Measurements from ENCODE around the gene PPP1R36. TPM values are rescaled to one million over a fixed set of nuclear protein-coding genes. Genes with fewer than 3 reads are reported as not detected.
"Not testable (repeated sequence)": the region's sequence is repeated elsewhere in the genome, so short reads cannot be mapped to it uniquely, and the experiment has no call there.

PPP1R36 gene
- total RNA-seq, 2 donors from 2014 or later = not detected

DNA sequence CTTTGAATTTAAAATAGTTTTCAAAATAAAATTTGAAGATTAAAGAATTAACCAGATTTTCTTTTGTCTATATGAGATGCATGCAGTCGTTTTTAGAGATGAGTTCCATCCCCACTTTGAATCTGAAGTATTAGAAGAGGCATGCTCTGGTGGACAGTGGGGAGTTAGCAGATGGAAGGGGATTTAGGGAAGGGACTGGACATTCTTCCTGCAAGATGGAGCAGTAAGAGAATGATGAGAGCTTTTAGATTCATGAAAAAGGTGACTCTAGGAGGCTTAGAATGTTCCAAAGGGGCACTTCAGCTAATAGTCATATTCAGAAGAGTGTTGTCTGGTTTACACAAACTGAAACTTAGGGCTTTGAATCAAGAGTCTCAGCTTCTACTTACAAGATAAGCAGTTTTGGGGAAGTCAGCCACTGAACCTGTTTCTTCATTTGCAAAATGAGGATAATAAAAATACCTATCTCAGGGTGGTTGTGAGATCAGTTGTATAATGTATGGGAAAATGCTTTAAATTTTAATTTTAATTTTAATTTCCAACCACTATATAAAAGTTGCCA, 41.5 kb upstream of the PPP1R36 start:
- Mint-ChIP-seq H3K36me3 (ENCODE audit: low read depth) (peaks cover 6% of the 10 kb centered on the region), H3K27me3 (no peaks in the 10 kb centered on the region), H3K27ac (peak overlapping the region; percentile 99), H3K4me1 (peaks cover 68% of the 10 kb centered on the region), H3K4me3 (peak overlapping the region; percentile 85)
- H3K9me3 ChIP-seq (ENCODE audit: control insufficient read depth, low read length, poor library complexity, severe bottlenecking) = no peaks in the 10 kb centered on the region
- no peak for ATAC-seq
- DNase-seq = no peak

DNA sequence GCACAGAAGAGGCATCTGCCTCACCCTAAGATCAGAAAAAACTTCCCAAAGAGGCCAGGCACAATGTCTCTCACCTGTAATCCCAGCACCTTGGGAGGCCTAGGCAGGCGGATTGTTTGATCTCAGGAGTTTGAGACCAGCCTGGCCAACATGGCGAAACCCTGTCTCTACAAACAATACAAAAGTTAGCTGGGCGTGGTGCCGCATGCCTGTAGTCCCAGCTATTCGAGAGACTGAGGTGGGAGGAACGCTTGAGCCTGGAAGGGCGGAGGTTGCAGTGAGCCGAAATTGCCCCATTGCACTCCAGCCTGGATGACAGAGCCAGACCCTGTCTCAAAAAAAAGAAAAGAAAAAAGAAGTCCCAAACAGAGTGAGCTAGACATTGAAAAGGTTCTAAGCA, 40.7 kb upstream of the PPP1R36 start:
- Mint-ChIP-seq H3K4me1 (peaks cover 70% of the 10 kb centered on the region), H3K36me3 (ENCODE audit: low read depth) (peaks cover 6% of the 10 kb centered on the region), H3K4me3 (peak overlapping the region; percentile 85), H3K27ac (peak overlapping the region; percentile 99), H3K27me3 (no peaks in the 10 kb centered on the region)
- H3K9me3 ChIP-seq (ENCODE audit: control insufficient read depth, low read length, poor library complexity, severe bottlenecking) = no peaks in the 10 kb centered on the region
- DNase-seq (no peak), ATAC-seq (no peak)

GRCh38 chr14:64510825-64511671, 38.7 kb upstream of the PPP1R36 start:
- ATAC-seq (peak; percentile 68), DNase-seq (peak; percentile 44 to 58 (median 49))
- peak overlapping the region; percentile 99 for H3K27ac Mint-ChIP-seq
- peaks cover 63% of the 10 kb centered on the region for H3K4me1 Mint-ChIP-seq
- no peaks in the 10 kb centered on the region for H3K36me3 Mint-ChIP-seq (ENCODE audit: low read depth)
- H3K4me3 Mint-ChIP-seq = peak overlapping the region; percentile 85
- no peaks in the 10 kb centered on the region for H3K27me3 Mint-ChIP-seq
- H3K9me3 ChIP-seq (ENCODE audit: control insufficient read depth, low read length, poor library complexity, severe bottlenecking) = no peaks in the 10 kb centered on the region

DNA sequence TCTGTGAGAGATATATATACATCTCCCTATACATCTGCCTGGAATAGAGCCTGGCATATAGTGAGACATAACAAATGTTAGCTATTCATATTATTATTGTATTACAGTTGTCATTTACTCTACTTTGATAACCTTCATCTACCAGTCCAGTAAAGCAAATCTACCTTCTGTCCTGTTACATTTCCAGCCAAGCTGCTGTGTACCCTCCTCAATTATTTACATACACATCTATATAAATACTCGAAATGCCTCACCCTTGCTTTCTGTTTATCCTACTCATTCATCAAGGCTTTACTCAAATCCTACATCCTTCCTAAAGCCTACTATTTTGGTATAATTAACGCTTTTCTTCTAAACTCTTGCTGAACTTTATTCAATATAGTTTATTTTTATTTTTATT, 36.5 kb upstream of the PPP1R36 start:
- ATAC-seq (no peak), DNase-seq (no peak)
- no peaks in the 10 kb centered on the region for H3K9me3 ChIP-seq (ENCODE audit: control insufficient read depth, low read length, poor library complexity, severe bottlenecking)
- H3K4me3 Mint-ChIP-seq = no peak overlapping the region
- H3K27me3 Mint-ChIP-seq = no peaks in the 10 kb centered on the region
- no peak overlapping the region for H3K27ac Mint-ChIP-seq
- H3K36me3 Mint-ChIP-seq (ENCODE audit: low read depth) = no peaks in the 10 kb centered on the region
- H3K4me1 Mint-ChIP-seq = peaks cover 59% of the 10 kb centered on the region

- no peaks in the 10 kb centered on the region for H3K9me3 ChIP-seq (ENCODE audit: control insufficient read depth, low read length, poor library complexity, severe bottlenecking)
- Mint-ChIP-seq H3K36me3 (ENCODE audit: low read depth) (no peaks in the 10 kb centered on the region), H3K4me1 (peaks cover 44% of the 10 kb centered on the region), H3K4me3 (no peak overlapping the region), H3K27ac (no peak overlapping the region), H3K27me3 (no peaks in the 10 kb centered on the region)
- DNase-seq = no peak
- no peak for ATAC-seq
Measured at GRCh38 chr14:64515053-64515452, 34.7 kb upstream of the PPP1R36 start.

DNA sequence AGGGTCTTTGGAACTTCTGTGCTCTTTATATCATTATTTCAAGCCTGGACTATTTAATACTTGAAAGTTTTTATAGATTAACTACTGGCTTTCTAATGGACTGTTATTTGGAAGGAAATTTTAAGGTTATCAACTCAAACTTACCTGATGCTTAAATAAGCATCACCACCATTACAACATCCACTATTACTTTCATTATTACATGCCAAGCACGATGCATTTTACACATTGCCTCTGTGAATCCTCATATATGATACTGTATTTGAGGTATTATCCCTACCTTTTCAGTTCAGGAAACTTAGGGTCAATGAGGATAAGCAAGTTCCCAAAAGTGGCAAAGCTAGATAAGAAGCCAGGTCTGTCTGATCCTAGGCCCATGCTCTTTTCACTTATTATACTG, 32.8 kb upstream of the PPP1R36 start:
- Mint-ChIP-seq H3K4me1 (peaks cover 27% of the 10 kb centered on the region), H3K36me3 (ENCODE audit: low read depth) (no peaks in the 10 kb centered on the region), H3K27me3 (no peaks in the 10 kb centered on the region), H3K4me3 (peak overlapping the region; percentile 31), H3K27ac (peak overlapping the region; percentile 60)
- ATAC-seq = no peak
- no peak for DNase-seq
- H3K9me3 ChIP-seq (ENCODE audit: control insufficient read depth, low read length, poor library complexity, severe bottlenecking) = no peaks in the 10 kb centered on the region

- not testable (repeated sequence) for H3K27ac Mint-ChIP-seq; H3K27me3 Mint-ChIP-seq; ATAC-seq; H3K4me3 Mint-ChIP-seq; H3K36me3 Mint-ChIP-seq (ENCODE audit: low read depth); DNase-seq; H3K9me3 ChIP-seq (ENCODE audit: control insufficient read depth, low read length, poor library complexity, severe bottlenecking)
- H3K4me1 Mint-ChIP-seq = peaks cover 24% of the 10 kb centered on the region
Measured at GRCh38 chr14:64517667-64518066, 32.1 kb upstream of the PPP1R36 start.

DNA sequence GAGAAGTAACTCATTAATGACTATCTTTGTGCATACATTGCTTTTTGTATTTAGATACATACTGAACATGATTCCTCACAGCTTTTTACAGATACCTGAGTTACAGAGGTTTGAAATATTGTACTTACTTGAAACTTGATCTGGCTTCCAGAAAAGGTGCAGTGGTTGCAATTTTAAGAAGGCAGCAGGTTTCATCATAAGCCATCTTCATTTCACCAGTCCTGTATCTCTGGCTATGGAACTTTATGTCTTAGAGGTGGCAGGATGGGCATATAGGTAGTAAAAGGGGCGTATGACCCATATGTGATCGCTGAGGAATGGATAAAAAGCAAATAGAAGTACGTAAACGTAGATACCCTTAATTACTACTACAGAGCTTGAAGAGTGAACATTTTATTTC, 31.5 kb upstream of the PPP1R36 start:
- ATAC-seq (no peak), DNase-seq (no peak)
- H3K27me3 Mint-ChIP-seq = no peaks in the 10 kb centered on the region
- no peak overlapping the region for H3K4me3 Mint-ChIP-seq
- no peaks in the 10 kb centered on the region for H3K36me3 Mint-ChIP-seq (ENCODE audit: low read depth)
- H3K4me1 Mint-ChIP-seq = peaks cover 24% of the 10 kb centered on the region
- H3K27ac Mint-ChIP-seq = no peak overlapping the region
- H3K9me3 ChIP-seq (ENCODE audit: control insufficient read depth, low read length, poor library complexity, severe bottlenecking) = no peaks in the 10 kb centered on the region

GRCh38 chr14:64520699-64521098, 29.1 kb upstream of the PPP1R36 start:
- no peaks in the 10 kb centered on the region for H3K9me3 ChIP-seq (ENCODE audit: control insufficient read depth, low read length, poor library complexity, severe bottlenecking)
- Mint-ChIP-seq H3K4me1 (peaks cover 17% of the 10 kb centered on the region), H3K36me3 (ENCODE audit: low read depth) (no peaks in the 10 kb centered on the region), H3K27ac (peak overlapping the region; percentile 72), H3K27me3 (no peaks in the 10 kb centered on the region), H3K4me3 (no peak overlapping the region)
- ATAC-seq = no peak
- DNase-seq = no peak

GRCh38 chr14:64522591-64523355, 27.0 kb upstream of the PPP1R36 start:
- no peaks in the 10 kb centered on the region for H3K36me3 Mint-ChIP-seq (ENCODE audit: low read depth)
- no peaks in the 10 kb centered on the region for H3K9me3 ChIP-seq (ENCODE audit: control insufficient read depth, low read length, poor library complexity, severe bottlenecking)
- no peaks in the 10 kb centered on the region for H3K27me3 Mint-ChIP-seq
- no peak overlapping the region for H3K27ac Mint-ChIP-seq
- ATAC-seq = peak; percentile 35
- peaks cover 7% of the 10 kb centered on the region for H3K4me1 Mint-ChIP-seq
- H3K4me3 Mint-ChIP-seq = no peak overlapping the region
- DNase-seq = no peak

GRCh38 chr14:64525354-64525753, 24.4 kb upstream of the PPP1R36 start:
- H3K27ac Mint-ChIP-seq = peak overlapping the region; percentile 41

DNA sequence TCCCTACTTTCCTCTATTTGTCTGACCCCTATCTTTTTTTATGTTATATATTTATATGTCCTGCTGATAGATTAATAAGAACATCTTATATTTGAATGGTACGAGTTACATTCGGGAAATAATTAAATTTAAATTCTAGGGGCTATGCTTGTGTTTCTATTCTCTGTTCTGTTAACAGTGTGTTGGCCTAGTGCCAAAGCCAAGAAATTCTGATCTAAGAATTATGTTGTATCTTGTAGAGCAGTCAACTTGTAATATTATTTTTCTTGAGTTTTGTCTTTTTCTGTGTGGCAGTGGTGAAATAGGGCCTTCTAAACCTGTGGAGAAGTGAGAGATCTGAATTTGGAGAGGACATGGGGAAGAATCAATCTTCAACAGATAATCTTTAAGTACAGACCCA, 18.2 kb upstream of the PPP1R36 start:
- Mint-ChIP-seq H3K27me3 (no peaks in the 10 kb centered on the region), H3K4me1 (peaks cover 8% of the 10 kb centered on the region), H3K27ac (peak overlapping the region; percentile 49), H3K36me3 (ENCODE audit: low read depth) (no peaks in the 10 kb centered on the region), H3K4me3 (no peak overlapping the region)
- no peak for ATAC-seq
- DNase-seq = no peak
- no peaks in the 10 kb centered on the region for H3K9me3 ChIP-seq (ENCODE audit: control insufficient read depth, low read length, poor library complexity, severe bottlenecking)

More at GRCh38 chr14:64525354-64525753, 24.4 kb upstream of the PPP1R36 start:
- DNase-seq (no peak), ATAC-seq (no peak)
- peaks cover 8% of the 10 kb centered on the region for H3K4me1 Mint-ChIP-seq
- no peaks in the 10 kb centered on the region for H3K9me3 ChIP-seq (ENCODE audit: control insufficient read depth, low read length, poor library complexity, severe bottlenecking)
- H3K36me3 Mint-ChIP-seq (ENCODE audit: low read depth) = no peaks in the 10 kb centered on the region
- no peak overlapping the region for H3K4me3 Mint-ChIP-seq
- H3K27me3 Mint-ChIP-seq = no peaks in the 10 kb centered on the region

DNA sequence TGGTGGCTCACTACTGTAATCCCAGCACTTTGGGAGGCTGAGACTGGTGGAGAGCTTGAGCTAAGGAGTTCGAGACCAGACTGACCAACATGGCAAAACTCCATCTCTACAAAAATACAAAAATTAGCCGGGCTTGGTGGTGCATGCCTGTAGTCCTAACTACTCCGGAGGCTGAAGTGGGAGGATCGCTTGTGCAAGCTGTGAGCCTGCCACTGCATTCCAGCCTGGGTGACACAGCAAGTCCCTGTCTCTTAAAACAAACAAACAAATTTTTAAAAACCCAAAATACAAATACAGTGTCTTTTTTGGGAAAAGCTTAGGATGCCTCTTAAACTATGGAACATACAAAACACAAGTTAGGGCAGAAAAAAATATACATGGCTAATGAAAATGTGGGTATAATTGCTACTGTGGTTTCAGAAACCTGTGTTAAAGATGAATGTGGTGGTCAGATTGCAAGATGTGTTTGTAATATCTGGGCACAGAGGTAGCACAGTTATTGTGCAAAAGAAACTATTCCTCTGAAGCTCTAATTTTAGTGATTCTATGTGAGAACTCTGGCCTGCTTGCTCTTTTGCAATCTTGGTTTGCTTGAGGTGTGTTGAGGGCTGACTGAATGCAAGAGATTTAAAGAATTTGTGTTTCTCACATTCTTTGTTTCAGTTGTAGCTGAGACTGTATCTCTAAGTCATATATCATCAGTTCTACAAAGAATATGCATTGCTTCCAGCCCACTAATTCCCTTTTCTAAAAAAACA, 13.1 kb upstream of the PPP1R36 start:
- Mint-ChIP-seq H3K27ac (no peak overlapping the region), H3K4me3 (peak overlapping the region; percentile 19), H3K36me3 (ENCODE audit: low read depth) (peaks cover 8% of the 10 kb centered on the region), H3K27me3 (no peaks in the 10 kb centered on the region), H3K4me1 (peaks cover 18% of the 10 kb centered on the region)
- H3K9me3 ChIP-seq (ENCODE audit: control insufficient read depth, low read length, poor library complexity, severe bottlenecking) = no peaks in the 10 kb centered on the region
- DNase-seq (no peak), ATAC-seq (no peak)
